ENCODE measurements around the gene RGS3.

- TF ChIP-seq, protein P1, sequence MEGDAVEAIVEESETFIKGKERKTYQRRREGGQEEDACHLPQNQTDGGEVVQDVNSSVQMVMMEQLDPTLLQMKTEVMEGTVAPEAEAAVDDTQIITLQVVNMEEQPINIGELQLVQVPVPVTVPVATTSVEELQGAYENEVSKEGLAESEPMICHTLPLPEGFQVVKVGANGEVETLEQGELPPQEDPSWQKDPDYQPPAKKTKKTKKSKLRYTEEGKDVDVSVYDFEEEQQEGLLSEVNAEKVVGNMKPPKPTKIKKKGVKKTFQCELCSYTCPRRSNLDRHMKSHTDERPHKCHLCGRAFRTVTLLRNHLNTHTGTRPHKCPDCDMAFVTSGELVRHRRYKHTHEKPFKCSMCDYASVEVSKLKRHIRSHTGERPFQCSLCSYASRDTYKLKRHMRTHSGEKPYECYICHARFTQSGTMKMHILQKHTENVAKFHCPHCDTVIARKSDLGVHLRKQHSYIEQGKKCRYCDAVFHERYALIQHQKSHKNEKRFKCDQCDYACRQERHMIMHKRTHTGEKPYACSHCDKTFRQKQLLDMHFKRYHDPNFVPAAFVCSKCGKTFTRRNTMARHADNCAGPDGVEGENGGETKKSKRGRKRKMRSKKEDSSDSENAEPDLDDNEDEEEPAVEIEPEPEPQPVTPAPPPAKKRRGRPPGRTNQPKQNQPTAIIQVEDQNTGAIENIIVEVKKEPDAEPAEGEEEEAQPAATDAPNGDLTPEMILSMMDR (IDR thresholded peaks at IDR 0.05), result no peak
- no peak for TF ChIP-seq NFATC4 (CRISPR knock-in tag; IDR thresholded peaks at IDR 0.05)
- no peak for TF ChIP-seq E2F1 (CRISPR knock-in tag; IDR thresholded peaks at IDR 0.05)
- no peak for TF ChIP-seq ETV6 (CRISPR knock-in tag; IDR thresholded peaks at IDR 0.05)
- TF ChIP-seq, protein P2, sequence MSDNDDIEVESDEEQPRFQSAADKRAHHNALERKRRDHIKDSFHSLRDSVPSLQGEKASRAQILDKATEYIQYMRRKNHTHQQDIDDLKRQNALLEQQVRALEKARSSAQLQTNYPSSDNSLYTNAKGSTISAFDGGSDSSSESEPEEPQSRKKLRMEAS (CRISPR knock-in tag; IDR thresholded peaks at IDR 0.05), result no peak
- TF ChIP-seq E2F5 (CRISPR knock-in tag; IDR thresholded peaks at IDR 0.05), result no peak
- no peak for TF ChIP-seq ZNF423 (CRISPR knock-in tag; IDR thresholded peaks at IDR 0.05)
- TF ChIP-seq MYBL2 (CRISPR knock-in tag; IDR thresholded peaks at IDR 0.05), result no peak
- no peak for TF ChIP-seq NFYB (CRISPR knock-in tag; conservative IDR thresholded peaks at IDR 0.05; ENCODE audit: low read depth)
- TF ChIP-seq, protein P3, sequence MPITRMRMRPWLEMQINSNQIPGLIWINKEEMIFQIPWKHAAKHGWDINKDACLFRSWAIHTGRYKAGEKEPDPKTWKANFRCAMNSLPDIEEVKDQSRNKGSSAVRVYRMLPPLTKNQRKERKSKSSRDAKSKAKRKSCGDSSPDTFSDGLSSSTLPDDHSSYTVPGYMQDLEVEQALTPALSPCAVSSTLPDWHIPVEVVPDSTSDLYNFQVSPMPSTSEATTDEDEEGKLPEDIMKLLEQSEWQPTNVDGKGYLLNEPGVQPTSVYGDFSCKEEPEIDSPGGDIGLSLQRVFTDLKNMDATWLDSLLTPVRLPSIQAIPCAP (CRISPR knock-in tag; IDR thresholded peaks at IDR 0.05), result no peak
- no peak for TF ChIP-seq JUN (CRISPR knock-in tag; IDR thresholded peaks at IDR 0.05)
- TF ChIP-seq FOXJ3 (CRISPR knock-in tag; IDR thresholded peaks at IDR 0.05; ENCODE audit: borderline replicate concordance), result no peak
These were observed 75.3 kb downstream of the RGS3 start for GRCh38 chr9:113538701-113539430.
